HEK293T (cell line): ENCODE measurements around the gene OGDH.

ENCODE experiments used
- ARNT ChIP-seq: fragments of 450-650 bp; IDR thresholded peaks from 2 replicates; pipeline ENCODE4 v1.6.1; 2017; ENCODE audit warnings: mild to moderate bottlenecking
- BHLHE40 ChIP-seq: fragments of 450-650 bp; IDR thresholded peaks from 2 replicates; pipeline ENCODE4 v1.6.1; 2016; ENCODE audit warnings: mild to moderate bottlenecking, moderate library complexity, borderline replicate concordance
- ELF4 ChIP-seq: fragments of 450-650 bp; IDR thresholded peaks from 2 replicates; pipeline ENCODE4 v1.6.1; 2017; ENCODE audit warnings: antibody characterized with exemption
- FOXA1 ChIP-seq: fragments of 450-650 bp; IDR thresholded peaks from 2 replicates; pipeline ENCODE4 v1.6.1; 2016; ENCODE audit warnings: mild to moderate bottlenecking
- FOXK2 ChIP-seq: fragments of 450-650 bp; IDR thresholded peaks from 2 replicates; pipeline ENCODE4 v1.6.1; 2016; ENCODE audit warnings: mild to moderate bottlenecking
- FOXM1 ChIP-seq: fragments of 450-650 bp; IDR thresholded peaks from 2 replicates; pipeline ENCODE4 v1.6.1; 2017; ENCODE audit warnings: mild to moderate bottlenecking, borderline replicate concordance
- L3MBTL2 ChIP-seq: fragments of 450-650 bp; conservative IDR thresholded peaks from 2 replicates; pipeline ENCODE4 v1.6.1; 2016; ENCODE audit warnings: mild to moderate bottlenecking
- SP1 ChIP-seq: fragments of 450-650 bp; IDR thresholded peaks from 2 replicates; pipeline ENCODE4 v1.6.1; 2017
- TARDBP ChIP-seq: fragments of 450-650 bp; IDR thresholded peaks from 2 replicates; pipeline ENCODE4 v1.6.1; 2016
- ZNF384 ChIP-seq: fragments of 450-650 bp; IDR thresholded peaks from 2 replicates; pipeline ENCODE4 v1.6.1; 2016
- TF ChIP-seq, protein P1 (sequence below): fragments of 450-650 bp; IDR thresholded peaks from 2 replicates; pipeline ENCODE4 v1.6.1; 2016

DNA sequence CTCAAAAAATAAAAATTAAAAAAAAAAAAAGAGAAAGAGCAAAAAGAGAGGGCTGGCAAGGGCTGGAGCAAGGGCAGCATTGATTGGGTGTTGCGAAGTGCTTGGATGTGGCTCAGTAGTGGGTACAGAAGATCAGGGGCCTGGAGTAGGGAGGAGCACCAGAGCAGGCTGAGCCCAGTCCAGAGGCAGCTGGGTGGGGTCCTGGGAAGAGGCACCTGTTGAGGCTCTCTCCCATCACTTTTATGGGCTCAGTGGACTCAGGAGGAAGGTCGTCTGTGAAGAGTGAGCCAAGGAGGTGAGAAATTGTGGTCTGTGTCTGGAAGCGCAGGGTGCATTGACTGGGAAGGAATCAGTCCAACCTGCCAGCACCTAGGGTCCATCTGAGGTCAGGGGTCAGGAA lies 130.5 kb downstream of the OGDH start:
- TF ChIP-seq TARDBP = no peak
- no peak for TF ChIP-seq SP1
- TF ChIP-seq ELF4 = no peak
- TF ChIP-seq ZNF384 = no peak
- no peak for TF ChIP-seq L3MBTL2
- TF ChIP-seq, protein P1, sequence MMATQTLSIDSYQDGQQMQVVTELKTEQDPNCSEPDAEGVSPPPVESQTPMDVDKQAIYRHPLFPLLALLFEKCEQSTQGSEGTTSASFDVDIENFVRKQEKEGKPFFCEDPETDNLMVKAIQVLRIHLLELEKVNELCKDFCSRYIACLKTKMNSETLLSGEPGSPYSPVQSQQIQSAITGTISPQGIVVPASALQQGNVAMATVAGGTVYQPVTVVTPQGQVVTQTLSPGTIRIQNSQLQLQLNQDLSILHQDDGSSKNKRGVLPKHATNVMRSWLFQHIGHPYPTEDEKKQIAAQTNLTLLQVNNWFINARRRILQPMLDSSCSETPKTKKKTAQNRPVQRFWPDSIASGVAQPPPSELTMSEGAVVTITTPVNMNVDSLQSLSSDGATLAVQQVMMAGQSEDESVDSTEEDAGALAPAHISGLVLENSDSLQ = no peak
- TF ChIP-seq BHLHE40 = no peak
- no peak for TF ChIP-seq FOXM1
- no peak for TF ChIP-seq ARNT
- TF ChIP-seq FOXA1 = no peak
- TF ChIP-seq FOXK2 = no peak
